T-helper 1 cell treated with Interleukin-12 subunit alpha and Interleukin-12 subunit beta and Interleukin-4 antibody, amounts not matched to agents 30 ng/mL and 1 ng/mL, for 36 hours (primary cell): Measurements from ENCODE around the gene SSC5D. TPM values are rescaled to one million over a fixed set of nuclear protein-coding genes. Genes with fewer than 3 reads are reported as not detected.

ENCODE experiments used
- intact Hi-C: fragments of 100-400 bp; cut with micrococcal nuclease; formaldehyde crosslinking; loops from one replicate; pipeline ENCODE4 v1.15.1; 2024
- total RNA-seq: library from RNA; stranded (reverse); gene quantifications from 2 replicates; pipeline ENCODE4 v1.2.3, GENCODE V29; 2022

SSC5D gene
- total RNA-seq, 1 donor from 2014 or later: 0.39 TPM

GRCh38 chr19:55552206-55552605, 64.0 kb downstream of the SSC5D start:
- intact Hi-C loops: no loop called here

GRCh38 chr19:55552620-55553019, 64.4 kb downstream of the SSC5D start:
- intact Hi-C loops: no loop called here

GRCh38 chr19:55553217-55554182, 65.3 kb downstream of the SSC5D start:
- intact Hi-C loops: no loop called here

GRCh38 chr19:55554302-55554701, 66.1 kb downstream of the SSC5D start:
- intact Hi-C loops: no loop called here

GRCh38 chr19:55554741-55555152, 66.5 kb downstream of the SSC5D start:
- intact Hi-C loops: no loop called here

GRCh38 chr19:55559684-55560083, 71.4 kb downstream of the SSC5D start:
- intact Hi-C loops: no loop called here

GRCh38 chr19:55563261-55563690, 75.0 kb downstream of the SSC5D start:
- intact Hi-C loops: no loop called here

- intact Hi-C loops: no loop called here
Measured at GRCh38 chr19:55566823-55567222, 78.6 kb downstream of the SSC5D start.

- intact Hi-C loops: no loop called here
Measured at GRCh38 chr19:55567708-55568328, 79.6 kb downstream of the SSC5D start.

Other genes with a start within 250 kb of the SSC5D start
- gene PPP6R1, start 229.4 kb upstream of the SSC5D start, total RNA-seq: 242 and 247 TPM in 2 replicates
- gene HSPBP1, start 208.3 kb upstream of the SSC5D start, total RNA-seq: 30.0 and 33.5 TPM in 2 replicates
- 8.1 and 10.0 TPM in 2 replicates for gene BRSK1, start 204.4 kb upstream of the SSC5D start, total RNA-seq
- gene TMEM150B, start 163.1 kb upstream of the SSC5D start, total RNA-seq: 0.93 and 1.4 TPM in 2 replicates
- gene KMT5C, start 148.6 kb upstream of the SSC5D start, total RNA-seq: 15.4 and 19.9 TPM in 2 replicates
- 0.44 and 0.51 TPM in 2 replicates for gene COX6B2, start 133.7 kb upstream of the SSC5D start, total RNA-seq
- gene GARIN5B, start 125.2 kb upstream of the SSC5D start, total RNA-seq: not detected in 2 replicates
- gene IL11, start 118.0 kb upstream of the SSC5D start, total RNA-seq: 0.51 and 0.74 TPM in 2 replicates
- not detected in 2 replicates for gene TMEM190, start 111.6 kb upstream of the SSC5D start, total RNA-seq
- 11.8 and 14.8 TPM in 2 replicates for gene TMEM238, start 104.1 kb upstream of the SSC5D start, total RNA-seq
- gene RPL28, start 102.5 kb upstream of the SSC5D start, total RNA-seq: 2,242 and 2,308 TPM in 2 replicates
- 167 and 180 TPM in 2 replicates for gene UBE2S, start 80.6 kb upstream of the SSC5D start, total RNA-seq
- not detected in 2 replicates for gene SHISA7, start 45.1 kb upstream of the SSC5D start, total RNA-seq
- gene ISOC2, start 26.8 kb upstream of the SSC5D start, total RNA-seq: 18.3 and 22.5 TPM in 2 replicates
- gene C19orf85, start 23.7 kb upstream of the SSC5D start, total RNA-seq: not detected in 2 replicates
- 6.3 and 8.9 TPM in 2 replicates for gene ZNF628, start 11.8 kb upstream of the SSC5D start, total RNA-seq
- gene NAT14, start 3.2 kb upstream of the SSC5D start, total RNA-seq: 11.4 and 13.2 TPM in 2 replicates
- not detected in 2 replicates for gene SBK2, start 48.7 kb downstream of the SSC5D start, total RNA-seq
- gene SBK3, start 57.1 kb downstream of the SSC5D start, total RNA-seq: not detected in 2 replicates
- gene ZNF579, start 92.4 kb downstream of the SSC5D start, total RNA-seq: 7.3 and 8.0 TPM in 2 replicates
- gene FIZ1, start 111.1 kb downstream of the SSC5D start, total RNA-seq: 14.9 and 15.5 TPM in 2 replicates
- 21.0 and 25.4 TPM in 2 replicates for gene ZNF524, start 111.9 kb downstream of the SSC5D start, total RNA-seq
- 15.8 and 16.8 TPM in 2 replicates for gene ZNF865, start 117.2 kb downstream of the SSC5D start, total RNA-seq
- gene ZNF784, start 136.1 kb downstream of the SSC5D start, total RNA-seq: 4.6 and 4.7 TPM in 2 replicates
- 42.6 and 46.1 TPM in 2 replicates for gene ZNF580, start 152.6 kb downstream of the SSC5D start, total RNA-seq
- 22.0 and 23.6 TPM in 2 replicates for gene ZNF581, start 155.2 kb downstream of the SSC5D start, total RNA-seq
- 8.9 TPM in 2 replicates for gene CCDC106, start 159.8 kb downstream of the SSC5D start, total RNA-seq
- 258 and 268 TPM in 2 replicates for gene U2AF2, start 166.6 kb downstream of the SSC5D start, total RNA-seq
- 55.9 and 58.2 TPM in 2 replicates for gene EPN1, start 186.8 kb downstream of the SSC5D start, total RNA-seq
- not detected in 2 replicates for gene NLRP9, start 250.0 kb downstream of the SSC5D start, total RNA-seq